GM23338 (cell line): ENCODE measurements around the gene SH3BP5. TPM values are rescaled to one million over a fixed set of nuclear protein-coding genes. Genes with fewer than 3 reads are reported as not detected.

ENCODE experiments used
- ATAC-seq: fragments of 200-7000 bp; cut with Tn5 transposase; 3 replicates; pipeline ENCODE4 v1.9.1; 2020
- DNase-seq: peaks from one replicate; pipeline ENCODE4 v3.0.0-alpha.2; 2015; ENCODE audit warnings: low spot score
- H2AFZ ChIP-seq: fragments of 200-600 bp; sonication (generic); 2 replicates; pipeline ENCODE4 v1.8.0; 2016; ENCODE audit warnings: antibody characterized with exemption, mild to moderate bottlenecking, moderate library complexity
- H3F3A ChIP-seq: fragments of 200-600 bp; sonication (generic); replicated peaks from 2 replicates; pipeline ENCODE4 v1.8.0; 2017; ENCODE audit warnings: antibody characterized with exemption, mixed run types, low read depth
- H3K27ac ChIP-seq: fragments of 200-600 bp; sonication (generic); 2 replicates; pipeline ENCODE4 v1.6.1; 2016; ENCODE audit warnings: low read depth
- H3K27me3 ChIP-seq: fragments of 200-600 bp; sonication (generic); 2 replicates; pipeline ENCODE4 v1.8.0; 2016; ENCODE audit warnings: mild to moderate bottlenecking, mixed run types, moderate library complexity; ENCODE audit not compliant: insufficient read depth
- H3K36me3 ChIP-seq: fragments of 200-600 bp; sonication (generic); 2 replicates; pipeline ENCODE4 v1.8.0; 2016; ENCODE audit warnings: mild to moderate bottlenecking; ENCODE audit not compliant: insufficient read depth
- H3K4me1 ChIP-seq: fragments of 200-600 bp; sonication (generic); 2 replicates; pipeline ENCODE4 v1.8.0; 2016; ENCODE audit warnings: mild to moderate bottlenecking, moderate library complexity; ENCODE audit not compliant: insufficient read depth
- H3K4me2 ChIP-seq: fragments of 200-600 bp; sonication (generic); 2 replicates; pipeline ENCODE4 v1.7.1; 2017; ENCODE audit warnings: mixed run types
- H3K4me3 ChIP-seq: fragments of 200-600 bp; sonication (generic); 2 replicates; pipeline ENCODE4 v1.6.1; 2016; ENCODE audit warnings: mixed run types
- H3K79me2 ChIP-seq: fragments of 200-600 bp; sonication (generic); replicated peaks from 2 replicates; pipeline ENCODE4 v1.8.0; 2017; ENCODE audit warnings: mild to moderate bottlenecking; ENCODE audit not compliant: insufficient read depth
- H3K9me2 ChIP-seq: fragments of 200-600 bp; sonication (generic); 2 replicates; pipeline ENCODE4 v1.8.0; 2017; ENCODE audit not compliant: insufficient read depth
- H4K20me1 ChIP-seq: fragments of 200-600 bp; sonication (generic); replicated peaks from 2 replicates; pipeline ENCODE4 v1.8.0; 2017; ENCODE audit warnings: mild to moderate bottlenecking; ENCODE audit not compliant: insufficient read depth
- H3K27ac Mint-ChIP-seq: 2 replicates; pipeline ENCODE4 v1.8.0; 2020; ENCODE audit warnings: inconsistent platforms, mild to moderate bottlenecking, moderate library complexity, mixed read lengths
- H3K27me3 Mint-ChIP-seq: 3 replicates; pipeline ENCODE4 v1.8.0; 2022; ENCODE audit warnings: low read depth, mild to moderate bottlenecking, moderate library complexity, mixed read lengths, inconsistent platforms; ENCODE audit not compliant: insufficient read depth, poor library complexity
- H3K36me3 Mint-ChIP-seq: 3 replicates; pipeline ENCODE4 v1.8.0; 2021; ENCODE audit warnings: low read depth, mild to moderate bottlenecking, inconsistent platforms, moderate library complexity, mixed read lengths
- H3K4me1 Mint-ChIP-seq: 3 replicates; pipeline ENCODE4 v1.8.0; 2020; ENCODE audit warnings: mild to moderate bottlenecking, inconsistent platforms, mixed read lengths
- H3K4me3 Mint-ChIP-seq: 3 replicates; pipeline ENCODE4 v1.8.0; 2021; ENCODE audit warnings: moderate library complexity, mild to moderate bottlenecking, inconsistent platforms, mixed read lengths
- H3K9me3 Mint-ChIP-seq: 3 replicates; pipeline ENCODE4 v1.8.0; 2020; ENCODE audit warnings: moderate library complexity, mild to moderate bottlenecking, inconsistent platforms, mixed read lengths
- CREB1 ChIP-seq: fragments of 250-450 bp; sonication (Bioruptor Pico); IDR thresholded peaks from 2 replicates; pipeline ENCODE4 v1.5.0; 2020; ENCODE audit warnings: low read depth, mild to moderate bottlenecking, moderate library complexity
- EZH2 ChIP-seq: fragments of 200-600 bp; sonication (generic); IDR thresholded peaks from one replicate; pipeline ENCODE4 v1.8.0; 2017; ENCODE audit warnings: antibody characterized with exemption, mild to moderate bottlenecking, low read depth; ENCODE audit not compliant: unreplicated experiment
- EZH2phosphoT487 ChIP-seq: fragments of 200-600 bp; sonication (generic); IDR thresholded peaks from one replicate; pipeline ENCODE4 v1.8.1; 2018; ENCODE audit warnings: antibody characterized with exemption; ENCODE audit not compliant: unreplicated experiment
- JUNB ChIP-seq: IDR thresholded peaks from one replicate; pipeline ENCODE4 v1.6.1; 2016; ENCODE audit warnings: antibody characterized with exemption; ENCODE audit not compliant: unreplicated experiment
- NANOG ChIP-seq: IDR thresholded peaks from 2 replicates; pipeline ENCODE4 v1.6.1; 2016; ENCODE audit warnings: antibody characterized with exemption, borderline replicate concordance
- REST ChIP-seq: IDR thresholded peaks from one replicate; pipeline ENCODE4 v1.6.1; 2018; ENCODE audit warnings: antibody characterized with exemption; ENCODE audit not compliant: unreplicated experiment
- STAT1 ChIP-seq: IDR thresholded peaks from one replicate; pipeline ENCODE4 v1.6.1; 2016; ENCODE audit warnings: antibody characterized with exemption; ENCODE audit not compliant: unreplicated experiment
- ZNF114 ChIP-seq: fragments of 250-450 bp; sonication (Bioruptor Pico); IDR thresholded peaks from 2 replicates; pipeline ENCODE4 v1.5.0; 2020; ENCODE audit warnings: mild to moderate bottlenecking, moderate library complexity
- ZNF331 ChIP-seq: fragments of 250-450 bp; sonication (Bioruptor Pico); IDR thresholded peaks from 2 replicates; pipeline ENCODE4 v1.5.0; 2020; ENCODE audit warnings: low read depth, mild to moderate bottlenecking, moderate library complexity
- polyA plus RNA-seq: library from polyadenylated mRNA; unstranded; fragments of >200 nt; fragmentation: Nextera tagmentation; extraction: Ambion mirVana; gene quantifications from 2 replicates; pipeline ENCODE4 v1.2.1, GENCODE V29; 2016
- total RNA-seq: library from RNA; depleted of rRNA; stranded (reverse); fragments of >200 nt; shearing (Covaris generic); gene quantifications from 2 replicates; pipeline ENCODE4 v1.2.3, GENCODE V29; 2014
- TF ChIP-seq, protein P1 (sequence below): IDR thresholded peaks from 2 replicates; pipeline ENCODE4 v1.6.1; 2016; ENCODE audit warnings: antibody characterized with exemption
- TF ChIP-seq, protein P2 (sequence below), 2 experiments: fragments of 200-600 bp in 1 of 2; sonication (generic) in 1 of 2; conservative IDR thresholded peaks; 2 replicates each; pipeline versions ENCODE4 v1.5.1 to v1.6.1; 2016 to 2017; ENCODE audit warnings: antibody characterized with exemption in 2 of 2, low read depth in 2 of 2, mild to moderate bottlenecking in 2 of 2, moderate library complexity in 1 of 2

The SH3BP5 gene
- total and polyA plus RNA-seq, 2 experiments from 2014 or later, result 5.8 to 9.1 TPM

DNA sequence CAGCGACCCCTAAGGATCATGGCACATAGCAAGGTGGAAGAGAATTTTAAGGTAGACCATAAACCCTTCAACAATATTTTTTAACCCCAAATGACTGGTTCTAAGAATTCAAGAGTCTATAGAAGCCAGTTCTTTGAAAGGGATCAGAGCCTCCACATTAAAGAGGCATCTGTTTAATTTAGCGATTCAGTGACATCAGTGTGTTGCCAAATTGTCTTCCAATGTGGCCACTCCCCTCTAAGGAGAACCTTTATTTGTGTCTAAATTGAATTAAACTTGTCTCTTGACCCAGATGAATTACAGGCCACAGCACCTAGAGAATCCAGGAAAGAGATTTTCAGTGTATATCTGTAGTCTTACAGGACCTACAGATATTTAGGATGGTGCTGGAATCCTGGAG, 6.6 kb upstream of the SH3BP5 start (continued):
- TF ChIP-seq, protein P1, sequence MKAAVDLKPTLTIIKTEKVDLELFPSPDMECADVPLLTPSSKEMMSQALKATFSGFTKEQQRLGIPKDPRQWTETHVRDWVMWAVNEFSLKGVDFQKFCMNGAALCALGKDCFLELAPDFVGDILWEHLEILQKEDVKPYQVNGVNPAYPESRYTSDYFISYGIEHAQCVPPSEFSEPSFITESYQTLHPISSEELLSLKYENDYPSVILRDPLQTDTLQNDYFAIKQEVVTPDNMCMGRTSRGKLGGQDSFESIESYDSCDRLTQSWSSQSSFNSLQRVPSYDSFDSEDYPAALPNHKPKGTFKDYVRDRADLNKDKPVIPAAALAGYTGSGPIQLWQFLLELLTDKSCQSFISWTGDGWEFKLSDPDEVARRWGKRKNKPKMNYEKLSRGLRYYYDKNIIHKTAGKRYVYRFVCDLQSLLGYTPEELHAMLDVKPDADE, result no peak
- no peak for TF ChIP-seq STAT1
- TF ChIP-seq REST, result no peak
- TF ChIP-seq, protein P2, sequence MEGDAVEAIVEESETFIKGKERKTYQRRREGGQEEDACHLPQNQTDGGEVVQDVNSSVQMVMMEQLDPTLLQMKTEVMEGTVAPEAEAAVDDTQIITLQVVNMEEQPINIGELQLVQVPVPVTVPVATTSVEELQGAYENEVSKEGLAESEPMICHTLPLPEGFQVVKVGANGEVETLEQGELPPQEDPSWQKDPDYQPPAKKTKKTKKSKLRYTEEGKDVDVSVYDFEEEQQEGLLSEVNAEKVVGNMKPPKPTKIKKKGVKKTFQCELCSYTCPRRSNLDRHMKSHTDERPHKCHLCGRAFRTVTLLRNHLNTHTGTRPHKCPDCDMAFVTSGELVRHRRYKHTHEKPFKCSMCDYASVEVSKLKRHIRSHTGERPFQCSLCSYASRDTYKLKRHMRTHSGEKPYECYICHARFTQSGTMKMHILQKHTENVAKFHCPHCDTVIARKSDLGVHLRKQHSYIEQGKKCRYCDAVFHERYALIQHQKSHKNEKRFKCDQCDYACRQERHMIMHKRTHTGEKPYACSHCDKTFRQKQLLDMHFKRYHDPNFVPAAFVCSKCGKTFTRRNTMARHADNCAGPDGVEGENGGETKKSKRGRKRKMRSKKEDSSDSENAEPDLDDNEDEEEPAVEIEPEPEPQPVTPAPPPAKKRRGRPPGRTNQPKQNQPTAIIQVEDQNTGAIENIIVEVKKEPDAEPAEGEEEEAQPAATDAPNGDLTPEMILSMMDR (conservative IDR thresholded peaks at IDR 0.05; ENCODE audit: low read depth in 2 of 2), result no peak
- no peak for TF ChIP-seq ZNF331
- no peak for TF ChIP-seq NANOG
- no peak for TF ChIP-seq CREB1 (CRISPR knock-in tag)

- Histone ChIP-seq H3K9me2 (no peaks in the 10 kb centered on the region), H3K79me2 (no peaks in the 10 kb centered on the region), H3K27me3 (peaks cover 16% of the 10 kb centered on the region), H3K4me1 (peaks cover 3% of the 10 kb centered on the region; the same call in 1 of the 2 replicates), H3K27ac (no peak overlapping the region), H4K20me1 (no peaks in the 10 kb centered on the region), H3K4me3 (no peak overlapping the region), H3F3A (peaks cover 5% of the 10 kb centered on the region; the same call in 1 of the 2 replicates), H2AFZ (no peak overlapping the region), H3K4me2 (no peak overlapping the region), H3K36me3 (no peaks in the 10 kb centered on the region)
- H3K4me3 Mint-ChIP-seq, result no peak overlapping the region
- H3K27me3 Mint-ChIP-seq, result peaks cover 9% of the 10 kb centered on the region
- H3K27ac Mint-ChIP-seq, result no peak overlapping the region
- H3K4me1 Mint-ChIP-seq, result peaks cover 1% of the 10 kb centered on the region; the same call in 1 of the 3 replicates
- H3K36me3 Mint-ChIP-seq, result no peaks in the 10 kb centered on the region
- DNase-seq, result no peak
- H3K9me3 Mint-ChIP-seq, result no peaks in the 10 kb centered on the region
- no peak for ATAC-seq
- no peak for TF ChIP-seq ZNF331
- TF ChIP-seq EZH2, result no peak
- TF ChIP-seq, protein P1, result no peak
- TF ChIP-seq CREB1 (CRISPR knock-in tag), result no peak
- TF ChIP-seq JUNB, result no peak
- no peak for TF ChIP-seq ZNF114 (CRISPR knock-in tag)
- no peak for TF ChIP-seq EZH2phosphoT487
- TF ChIP-seq NANOG, result no peak
Measured at GRCh38 chr3:15337963-15338362, 5.6 kb upstream of the SH3BP5 start.
